Activated B cell treated with CpG ODN at 0.5 μM for 24 hours (primary cell): ENCODE measurements around the gene SIX2. TPM values are rescaled to one million over a fixed set of nuclear protein-coding genes. Genes with fewer than 3 reads are reported as not detected.
A peak's percentile ranks its signal among the peaks of the same experiment; 100 is the strongest.

Experiments
- ATAC-seq: fragments of 200-7000 bp; cut with Tn5 transposase; one replicate; pipeline ENCODE4 v1.10.0; 2021; ENCODE audit warnings: low read depth, mild to moderate bottlenecking, moderate library complexity
- CTCF ChIA-PET: fragments of 350-600 bp; sonication (Branson Sonifier 250); formaldehyde crosslinking; loops from one replicate; lab custom pipeline; 2021; ENCODE audit warnings: antibody characterized with exemption; lab: Charles Lee
- POLR2A ChIA-PET: fragments of 350-600 bp; sonication (Branson Sonifier 250); formaldehyde crosslinking; loops from one replicate; lab custom pipeline; 2021; ENCODE audit warnings: antibody characterized with exemption; lab: Charles Lee
- DNase-seq: peaks from one replicate; pipeline ENCODE4 v3.0.0; 2022
- H3K27ac Mint-ChIP-seq: one replicate; pipeline ENCODE4 v1.8.0; 2020; ENCODE audit warnings: mixed read lengths
- H3K27me3 Mint-ChIP-seq: one replicate; pipeline ENCODE4 v1.8.0; 2021; ENCODE audit warnings: mixed read lengths
- H3K36me3 Mint-ChIP-seq: one replicate; pipeline ENCODE4 v1.8.0; 2021; ENCODE audit warnings: low read depth, mixed read lengths
- H3K4me1 Mint-ChIP-seq: one replicate; pipeline ENCODE4 v1.8.0; 2021; ENCODE audit warnings: mixed read lengths
- H3K4me3 Mint-ChIP-seq: one replicate; pipeline ENCODE4 v1.8.0; 2020; ENCODE audit warnings: mild to moderate bottlenecking, mixed read lengths
- H3K9me3 Mint-ChIP-seq: one replicate; pipeline ENCODE4 v1.8.0; 2020; ENCODE audit warnings: mixed read lengths
- CTCF ChIP-seq: fragments of 200-600 bp; IDR thresholded peaks from one replicate; pipeline ENCODE4 v1.8.0; 2022; ENCODE audit warnings: antibody characterized with exemption, mild to moderate bottlenecking
- intact Hi-C: fragments of 100-400 bp; cut with micrococcal nuclease; formaldehyde crosslinking; loops from one replicate; pipeline ENCODE4 v1.15.1; 2024
- total RNA-seq: library from RNA; stranded (reverse); gene quantifications from 2 replicates; pipeline ENCODE4 v1.2.3, GENCODE V29; 2022

SIX2 gene
- total RNA-seq, 1 donor from 2014 or later, result not detected

GRCh38 chr2:45006041-45006941 is 3.0 kb downstream of the SIX2 start:
- no peak overlapping the region for H3K27ac Mint-ChIP-seq
- peaks cover 60% of the 10 kb centered on the region for H3K4me1 Mint-ChIP-seq
- no peak for TF ChIP-seq CTCF
- ATAC-seq, result no peak
- ChIA-PET POLR2A (no interaction called here), CTCF (no interaction called here)
- no peaks in the 10 kb centered on the region for H3K9me3 Mint-ChIP-seq
- no peak for DNase-seq
- H3K36me3 Mint-ChIP-seq, result no peaks in the 10 kb centered on the region
- peak overlapping the region; percentile 53 for H3K4me3 Mint-ChIP-seq
- peaks cover 70% of the 10 kb centered on the region for H3K27me3 Mint-ChIP-seq
- intact Hi-C loops, result loop anchor here (5.0 to 10.0 kb wide), 2 partner anchors 64 to 169 kb away; partner anchors contain the start of gene SIX3

- Mint-ChIP-seq H3K36me3 (no peaks in the 10 kb centered on the region), H3K27ac (no peak overlapping the region), H3K9me3 (no peaks in the 10 kb centered on the region), H3K4me1 (peaks cover 59% of the 10 kb centered on the region), H3K27me3 (peaks cover 64% of the 10 kb centered on the region), H3K4me3 (peak overlapping the region; percentile 3)
- ATAC-seq (no peak), DNase-seq (no peak)
- TF ChIP-seq CTCF, result no peak
- intact Hi-C loops, result loop anchor here (5.0 to 10.0 kb wide), 2 partner anchors 63 to 169 kb away; partner anchors contain the start of gene SIX3
- CTCF ChIA-PET, result no interaction called here
- POLR2A ChIA-PET, result no interaction called here
Measured at GRCh38 chr2:45005261-45006002, 3.8 kb downstream of the SIX2 start.

- Mint-ChIP-seq H3K27ac (no peak overlapping the region), H3K4me1 (peaks cover 52% of the 10 kb centered on the region), H3K9me3 (no peaks in the 10 kb centered on the region), H3K27me3 (peaks cover 66% of the 10 kb centered on the region), H3K4me3 (peak overlapping the region; percentile 28), H3K36me3 (no peaks in the 10 kb centered on the region)
- DNase-seq (no peak), ATAC-seq (no peak)
- CTCF ChIA-PET, result no interaction called here
- POLR2A ChIA-PET, result no interaction called here
- no peak for TF ChIP-seq CTCF
- intact Hi-C loops, result loop anchor here (5.0 to 10.0 kb wide), 3 partner anchors 62 to 202 kb away; partner anchors contain the start of gene SIX3
Measured at GRCh38 chr2:45004562-45005191, 4.6 kb downstream of the SIX2 start.

GRCh38 chr2:45003579-45004551 is 5.4 kb downstream of the SIX2 start:
- no peak for DNase-seq
- POLR2A ChIA-PET, result no interaction called here
- peaks cover 48% of the 10 kb centered on the region for H3K4me1 Mint-ChIP-seq
- peaks cover 70% of the 10 kb centered on the region for H3K27me3 Mint-ChIP-seq
- no peak for ATAC-seq
- H3K9me3 Mint-ChIP-seq, result no peaks in the 10 kb centered on the region
- no peaks in the 10 kb centered on the region for H3K36me3 Mint-ChIP-seq
- intact Hi-C loops, result loop anchor here (5.0 to 10.0 kb wide), 2 partner anchors 171 to 202 kb away; no protein-coding TSS in a partner anchor
- TF ChIP-seq CTCF, result no peak
- peak overlapping the region; percentile 28 for H3K4me3 Mint-ChIP-seq
- CTCF ChIA-PET, result no interaction called here
- H3K27ac Mint-ChIP-seq, result no peak overlapping the region
